DOHH2 (cell line): ENCODE data around the gene COX19.

ENCODE experiments used
- H3F3A ChIP-seq: fragments of 200-600 bp; sonication (generic), shearing (Covaris generic); 2 replicates; pipeline ENCODE4 v1.6.0; 2016; ENCODE audit warnings: antibody characterized with exemption, mild to moderate bottlenecking; ENCODE audit not compliant: control insufficient read depth, insufficient read depth
- H3K27ac ChIP-seq: fragments of 200-600 bp; sonication (generic); 2 replicates; pipeline ENCODE4 v1.5.1; 2014; ENCODE audit warnings: low read depth, mild to moderate bottlenecking, low read length, moderate library complexity
- H3K27me3 ChIP-seq: fragments of 200-600 bp; sonication (generic); 2 replicates; pipeline ENCODE4 v1.6.1; 2014; ENCODE audit warnings: mild to moderate bottlenecking, low read length, mixed read lengths; ENCODE audit not compliant: control insufficient read depth
- H3K36me3 ChIP-seq: fragments of 200-600 bp; sonication (generic); 2 replicates; pipeline ENCODE4 v1.6.1; 2014; ENCODE audit warnings: mild to moderate bottlenecking, low read length, moderate library complexity, mixed read lengths; ENCODE audit not compliant: control insufficient read depth
- H3K4me1 ChIP-seq: fragments of 200-600 bp; sonication (generic); 2 replicates; pipeline ENCODE4 v1.6.1; 2014; ENCODE audit warnings: mild to moderate bottlenecking, low read length, mixed read lengths; ENCODE audit not compliant: control insufficient read depth
- H3K4me2 ChIP-seq: fragments of 200-600 bp; sonication (generic); 2 replicates; pipeline ENCODE4 v1.6.0; 2014; ENCODE audit warnings: mild to moderate bottlenecking, low read length, moderate library complexity
- H3K4me3 ChIP-seq: fragments of 200-600 bp; sonication (generic); 2 replicates; pipeline ENCODE4 v1.5.1; 2014; ENCODE audit warnings: mild to moderate bottlenecking, low read length, mixed read lengths
- H3K79me2 ChIP-seq: fragments of 200-600 bp; sonication (generic); 2 replicates; pipeline ENCODE4 v1.6.1; 2014; ENCODE audit warnings: mild to moderate bottlenecking, low read length, mixed read lengths; ENCODE audit not compliant: control insufficient read depth
- H3K9me2 ChIP-seq: fragments of 200-600 bp; sonication (generic); replicated peaks from 2 replicates; pipeline ENCODE4 v1.6.1; 2014; ENCODE audit warnings: mild to moderate bottlenecking, low read length, mixed read lengths; ENCODE audit not compliant: control insufficient read depth
- H3K9me3 ChIP-seq: fragments of 200-600 bp; sonication (generic); 2 replicates; pipeline ENCODE4 v1.6.1; 2014; ENCODE audit warnings: antibody characterized with exemption, low read length, mixed read lengths; ENCODE audit not compliant: control insufficient read depth, insufficient read depth
- H4K20me1 ChIP-seq: fragments of 200-600 bp; sonication (generic); 2 replicates; pipeline ENCODE4 v1.6.0; 2014; ENCODE audit warnings: low read depth, mild to moderate bottlenecking, antibody characterized with exemption, low read length, moderate library complexity; ENCODE audit not compliant: control insufficient read depth, insufficient read depth
- EZH2phosphoT487 ChIP-seq: fragments of 200-600 bp; sonication (generic); IDR thresholded peaks from 2 replicates; pipeline ENCODE4 v1.6.1; 2017; ENCODE audit warnings: borderline replicate concordance, mild to moderate bottlenecking, antibody characterized with exemption, low read length, moderate library complexity, mixed read lengths
- TF ChIP-seq, protein P1 (sequence below): fragments of 200-600 bp; sonication (generic); IDR thresholded peaks from one replicate; pipeline ENCODE4 v1.5.1; 2014; ENCODE audit warnings: antibody characterized with exemption, mild to moderate bottlenecking, low read depth, low read length; ENCODE audit not compliant: poor library complexity, severe bottlenecking

COX19 gene

DNA sequence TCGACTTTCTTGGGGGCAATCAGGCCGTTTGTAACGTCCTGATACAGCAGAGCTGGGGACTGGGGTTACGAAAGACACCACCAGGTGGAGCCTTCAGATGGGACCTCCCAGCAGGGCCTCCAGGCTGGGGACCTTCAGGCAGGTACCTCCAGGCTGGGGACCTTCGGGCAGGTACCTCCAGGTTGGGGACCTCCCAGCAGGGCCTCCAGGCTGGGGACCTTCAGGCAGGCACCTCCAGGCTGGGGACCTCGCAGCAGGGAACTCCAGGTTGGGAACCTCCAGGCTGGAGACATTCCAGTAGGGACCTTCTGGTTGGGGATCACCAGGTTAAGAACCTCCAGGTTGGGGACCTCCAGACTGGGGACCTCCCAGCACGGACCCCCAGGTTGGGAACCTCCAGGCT lies 45.5 kb upstream of the COX19 start:
- Histone ChIP-seq H3K27ac (peak overlapping the region; percentile 3; the same call in 1 of the 2 replicates), H3K27me3 (no peaks in the 10 kb centered on the region), H3K9me2 (no peaks in the 10 kb centered on the region), H3F3A (peaks cover 34% of the 10 kb centered on the region), H3K4me3 (no peak overlapping the region), H3K4me1 (peaks cover 75% of the 10 kb centered on the region), H3K36me3 (peaks cover 84% of the 10 kb centered on the region), H4K20me1 (peaks cover 36% of the 10 kb centered on the region), H3K4me2 (peak overlapping the region; percentile 89; the same call in 1 of the 2 replicates), H3K79me2 (peaks cover 93% of the 10 kb centered on the region), H3K9me3 (no peaks in the 10 kb centered on the region; the same call in 1 of the 2 replicates)
- TF ChIP-seq, protein P1, sequence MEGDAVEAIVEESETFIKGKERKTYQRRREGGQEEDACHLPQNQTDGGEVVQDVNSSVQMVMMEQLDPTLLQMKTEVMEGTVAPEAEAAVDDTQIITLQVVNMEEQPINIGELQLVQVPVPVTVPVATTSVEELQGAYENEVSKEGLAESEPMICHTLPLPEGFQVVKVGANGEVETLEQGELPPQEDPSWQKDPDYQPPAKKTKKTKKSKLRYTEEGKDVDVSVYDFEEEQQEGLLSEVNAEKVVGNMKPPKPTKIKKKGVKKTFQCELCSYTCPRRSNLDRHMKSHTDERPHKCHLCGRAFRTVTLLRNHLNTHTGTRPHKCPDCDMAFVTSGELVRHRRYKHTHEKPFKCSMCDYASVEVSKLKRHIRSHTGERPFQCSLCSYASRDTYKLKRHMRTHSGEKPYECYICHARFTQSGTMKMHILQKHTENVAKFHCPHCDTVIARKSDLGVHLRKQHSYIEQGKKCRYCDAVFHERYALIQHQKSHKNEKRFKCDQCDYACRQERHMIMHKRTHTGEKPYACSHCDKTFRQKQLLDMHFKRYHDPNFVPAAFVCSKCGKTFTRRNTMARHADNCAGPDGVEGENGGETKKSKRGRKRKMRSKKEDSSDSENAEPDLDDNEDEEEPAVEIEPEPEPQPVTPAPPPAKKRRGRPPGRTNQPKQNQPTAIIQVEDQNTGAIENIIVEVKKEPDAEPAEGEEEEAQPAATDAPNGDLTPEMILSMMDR = peak; percentile 87
- no peak for TF ChIP-seq EZH2phosphoT487

DNA sequence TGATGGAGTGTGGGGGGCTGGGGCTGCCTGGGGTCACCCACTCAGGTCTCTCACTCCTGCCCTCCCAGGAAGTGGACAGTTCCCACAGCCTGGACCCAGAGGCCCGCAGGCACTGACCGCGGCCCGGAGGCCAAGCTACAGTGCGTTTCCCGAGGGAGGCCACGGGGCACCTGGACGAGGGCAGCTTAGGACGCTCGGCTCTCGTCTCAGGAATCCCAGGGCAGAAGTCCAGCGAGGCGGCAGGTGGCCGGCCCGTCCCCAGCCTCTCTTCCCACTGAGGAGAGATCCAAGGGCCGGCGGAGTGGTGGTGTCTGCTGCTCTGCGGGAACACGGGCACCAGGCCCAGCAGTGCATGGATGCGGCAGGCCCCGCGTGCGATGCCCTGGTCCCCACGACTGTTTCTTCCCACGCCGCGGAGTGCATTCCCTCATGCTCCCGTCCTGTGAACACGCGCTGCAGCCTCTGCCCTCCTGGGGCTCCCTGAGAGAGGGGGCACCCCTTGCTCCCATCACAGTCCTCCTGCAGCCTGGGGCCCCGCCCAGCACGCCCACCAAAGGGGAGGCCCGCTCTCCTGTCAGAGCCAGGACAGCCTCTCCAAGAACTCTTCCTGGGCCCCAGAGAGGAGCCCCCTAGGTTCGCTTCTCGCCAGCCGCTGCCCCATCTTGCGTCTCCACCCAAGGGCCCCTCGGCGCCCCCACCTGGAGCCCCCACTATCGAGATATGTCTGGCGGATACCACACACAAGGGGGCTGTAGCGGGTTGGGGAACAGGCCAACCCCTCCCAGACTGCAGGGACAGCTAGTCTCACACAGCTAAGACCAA lies 44.7 kb upstream of the COX19 start:
- H3K9me3 ChIP-seq = no peaks in the 10 kb centered on the region; the same call in 1 of the 2 replicates
- no peak overlapping the region for H3K4me3 ChIP-seq
- peaks cover 75% of the 10 kb centered on the region for H3K4me1 ChIP-seq
- H3K4me2 ChIP-seq = no peak overlapping the region
- H4K20me1 ChIP-seq = peaks cover 41% of the 10 kb centered on the region
- H3K9me2 ChIP-seq = no peaks in the 10 kb centered on the region
- H3K27me3 ChIP-seq = no peaks in the 10 kb centered on the region
- no peak for TF ChIP-seq EZH2phosphoT487
- TF ChIP-seq, protein P1 = no peak
- peaks cover 93% of the 10 kb centered on the region for H3K79me2 ChIP-seq
- H3K36me3 ChIP-seq = peaks cover 84% of the 10 kb centered on the region
- peaks cover 25% of the 10 kb centered on the region for H3F3A ChIP-seq
- no peak overlapping the region for H3K27ac ChIP-seq

DNA sequence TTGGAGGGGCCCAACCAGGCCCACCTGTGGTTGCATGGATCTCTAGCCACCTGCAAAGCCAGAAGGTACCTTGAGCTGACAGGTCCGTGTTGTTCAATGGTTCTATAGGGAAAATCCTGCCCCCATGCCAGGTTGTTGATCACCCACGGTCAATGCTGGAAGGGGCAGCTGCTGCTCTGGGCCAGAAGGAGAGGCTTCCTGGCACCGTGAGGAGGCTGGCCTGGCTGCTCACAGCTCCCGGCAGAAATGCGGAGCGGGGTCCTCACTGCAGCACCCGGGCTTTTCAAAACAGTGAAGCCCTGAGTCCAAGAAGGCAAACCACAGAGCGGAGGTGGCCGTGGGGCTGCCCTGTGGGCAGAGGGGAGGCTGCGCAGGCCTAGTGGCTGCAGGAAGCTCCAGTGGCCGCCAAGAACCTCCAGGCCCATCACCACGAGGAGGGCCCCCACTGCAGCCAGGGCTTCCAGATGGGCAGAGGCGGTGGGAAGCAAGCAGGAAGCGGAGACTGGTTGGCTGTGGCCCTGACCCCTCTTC lies 44.0 kb upstream of the COX19 start:
- TF ChIP-seq, protein P1 = no peak
- no peak for TF ChIP-seq EZH2phosphoT487
- Histone ChIP-seq H3K79me2 (peaks cover 96% of the 10 kb centered on the region), H3K27me3 (no peaks in the 10 kb centered on the region), H3F3A (peaks cover 21% of the 10 kb centered on the region), H3K9me2 (no peaks in the 10 kb centered on the region), H3K4me3 (no peak overlapping the region), H3K27ac (no peak overlapping the region), H3K4me2 (no peak overlapping the region), H3K36me3 (peaks cover 87% of the 10 kb centered on the region), H3K4me1 (peaks cover 73% of the 10 kb centered on the region), H3K9me3 (no peaks in the 10 kb centered on the region; the same call in 1 of the 2 replicates), H4K20me1 (peaks cover 48% of the 10 kb centered on the region)
